IPS-11a (cell line): Measurements from ENCODE around the gene ANGPTL2.

ENCODE experiments used
- H3K4me3 ChIP-seq: one replicate; pipeline ENCODE4 v1.5.1; 2013; ENCODE audit warnings: low read depth, low read length, control low read depth

Gene ANGPTL2

GRCh38 chr9:127056446-127056845, 66.0 kb downstream of the ANGPTL2 start:
- H3K4me3 ChIP-seq: no peak overlapping the region

GRCh38 chr9:127055745-127056402, 66.6 kb downstream of the ANGPTL2 start:
- H3K4me3 ChIP-seq: no peak overlapping the region

DNA sequence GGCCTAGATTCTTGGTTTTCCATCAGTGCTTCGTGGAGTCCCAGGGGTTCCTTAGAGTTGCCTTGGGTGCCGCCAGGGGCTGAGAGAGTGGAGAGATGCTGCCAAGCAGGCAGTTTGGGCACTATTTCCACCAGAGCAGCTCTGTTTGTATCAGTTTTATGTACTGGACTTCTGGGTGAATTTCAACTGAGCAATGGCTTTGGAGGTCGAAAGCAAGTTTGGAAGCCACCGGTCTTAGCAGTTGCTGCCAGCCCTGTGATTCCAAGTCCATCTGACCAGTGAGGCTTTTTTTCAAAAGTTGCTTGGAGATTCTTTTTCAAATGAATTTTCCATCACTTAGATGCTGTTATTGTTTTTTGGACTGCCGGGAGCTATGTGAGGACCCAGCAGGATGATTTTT, 68.5 kb downstream of the ANGPTL2 start:
- no peak overlapping the region for H3K4me3 ChIP-seq

GRCh38 chr9:127053057-127053821, 69.2 kb downstream of the ANGPTL2 start:
- H3K4me3 ChIP-seq: no peak overlapping the region

GRCh38 chr9:127051881-127052595, 70.4 kb downstream of the ANGPTL2 start:
- no peak overlapping the region for H3K4me3 ChIP-seq

- H3K4me3 ChIP-seq: no peak overlapping the region
These were observed 71.8 kb downstream of the ANGPTL2 start for GRCh38 chr9:127050591-127051001.

- H3K4me3 ChIP-seq: no peak overlapping the region
These were observed 72.3 kb downstream of the ANGPTL2 start for GRCh38 chr9:127050152-127050551.

DNA sequence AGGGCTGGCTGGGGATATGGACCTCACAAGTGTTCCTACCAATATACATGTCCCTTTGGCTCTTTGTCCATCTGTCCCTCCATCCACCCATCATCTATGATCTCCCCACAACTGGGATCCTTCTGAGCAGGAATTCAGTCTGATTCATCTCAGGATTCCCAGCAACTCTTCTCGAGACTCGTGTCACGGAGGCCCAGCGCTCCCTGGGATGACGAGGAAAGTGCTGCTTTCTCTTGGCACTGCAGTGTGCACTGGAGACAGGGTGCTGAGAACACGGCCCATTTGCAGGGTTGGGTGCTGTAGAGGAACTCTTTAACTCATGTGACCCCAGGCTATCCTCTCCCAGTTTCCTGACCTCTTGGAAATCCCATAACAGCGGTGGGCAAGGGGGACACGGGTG, 72.9 kb downstream of the ANGPTL2 start:
- no peak overlapping the region for H3K4me3 ChIP-seq

GRCh38 chr9:127049044-127049443, 73.4 kb downstream of the ANGPTL2 start:
- H3K4me3 ChIP-seq: no peak overlapping the region

DNA sequence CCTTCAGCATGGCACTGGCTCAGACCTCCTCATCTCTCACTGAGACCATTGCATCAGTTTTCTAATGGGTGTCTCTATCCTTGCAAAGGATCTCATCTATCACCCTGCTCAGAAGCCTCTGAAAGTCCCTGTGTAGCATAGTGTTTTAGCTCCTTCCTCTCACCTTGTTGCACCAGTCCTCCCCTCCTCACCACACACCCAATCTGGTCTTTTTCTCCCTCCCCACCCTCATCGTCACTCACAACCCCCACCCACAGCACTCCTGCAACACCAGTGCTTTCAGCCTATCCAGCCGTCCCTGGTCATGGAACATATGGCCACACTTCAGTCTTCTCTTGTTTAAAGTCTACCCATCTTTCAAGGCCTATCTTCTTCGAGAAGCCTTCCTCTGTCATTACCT, 74.5 kb downstream of the ANGPTL2 start:
- H3K4me3 ChIP-seq: no peak overlapping the region

GRCh38 chr9:127045148-127045547, 77.3 kb downstream of the ANGPTL2 start:
- no peak overlapping the region for H3K4me3 ChIP-seq

GRCh38 chr9:127039492-127039891, 82.9 kb downstream of the ANGPTL2 start:
- no peak overlapping the region for H3K4me3 ChIP-seq

DNA sequence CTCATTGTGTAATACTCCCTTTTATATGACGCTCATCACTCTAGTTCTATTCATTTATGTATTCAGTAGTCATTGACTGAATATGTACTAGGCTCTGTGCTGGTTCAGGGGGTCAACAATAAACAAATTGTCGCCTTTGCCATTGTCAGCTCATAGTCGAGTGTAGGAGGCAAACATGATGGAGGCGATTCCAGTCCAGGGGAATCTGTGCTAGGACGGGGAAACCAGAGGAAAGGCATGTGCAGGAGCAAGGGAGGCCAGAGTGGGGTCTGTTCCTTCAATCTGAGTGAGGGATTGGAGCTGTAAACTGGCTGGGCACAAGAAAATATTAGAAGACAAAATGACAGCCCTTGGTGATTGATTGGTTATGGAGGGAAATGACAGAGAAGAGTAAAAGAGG, 83.9 kb downstream of the ANGPTL2 start:
- no peak overlapping the region for H3K4me3 ChIP-seq
